ENCODE data around the gene ABHD12B. TPM values are rescaled to one million over a fixed set of nuclear protein-coding genes. Genes with fewer than 3 reads are reported as not detected.
"Not testable (repeated sequence)": the region's sequence is repeated elsewhere in the genome, so short reads cannot be mapped to it uniquely, and the experiment has no call there.

ABHD12B gene
- total RNA-seq, 2 donors from 2014 or later: not detected

GRCh38 chr14:50910495-50911420 lies 38.9 kb downstream of the ABHD12B start:
- H3K4me1 ChIP-seq (ENCODE audit: control insufficient read depth in 1 of 2, low read depth in 2 of 2): no peaks in the 10 kb centered on the region
- H3K9me3 ChIP-seq: no peaks in the 10 kb centered on the region
- H3K27me3 ChIP-seq (replicated peaks; ENCODE audit: insufficient read depth): no peaks in the 10 kb centered on the region
- peaks cover 41% of the 10 kb centered on the region for H3K36me3 ChIP-seq
- ATAC-seq (ENCODE audit: insufficient number of reproducible peaks, low FRiP score, low read depth) (no peak), DNase-seq (ENCODE audit: low spot score) (no peak)
- H3K27ac ChIP-seq: no peak overlapping the region
- H3K4me3 ChIP-seq: no peak overlapping the region
- no peak for TF ChIP-seq CTCF (IDR thresholded peaks at IDR 0.05)

GRCh38 chr14:50917449-50917848 lies 45.6 kb downstream of the ABHD12B start:
- Histone ChIP-seq H3K9me3 (no peaks in the 10 kb centered on the region), H3K4me1 (ENCODE audit: control insufficient read depth in 1 of 2, low read depth in 2 of 2) (peaks cover 0 to 5% of the 10 kb centered on the region in 2 donors), H3K36me3 (peaks cover 44% of the 10 kb centered on the region), H3K4me3 (no peak overlapping the region), H3K27ac (no peak overlapping the region), H3K27me3 (replicated peaks; ENCODE audit: insufficient read depth) (no peaks in the 10 kb centered on the region)
- no peak for TF ChIP-seq CTCF (IDR thresholded peaks at IDR 0.05)
- ATAC-seq (ENCODE audit: insufficient number of reproducible peaks, low FRiP score, low read depth): no peak
- no peak for DNase-seq (ENCODE audit: low spot score)

GRCh38 chr14:50919524-50919923 lies 47.7 kb downstream of the ABHD12B start:
- not testable (repeated sequence) for H3K27me3 ChIP-seq (replicated peaks; ENCODE audit: insufficient read depth); H3K27ac ChIP-seq; H3K4me1 ChIP-seq (ENCODE audit: control insufficient read depth in 1 of 2, low read depth in 2 of 2); H3K9me3 ChIP-seq; H3K4me3 ChIP-seq; ATAC-seq (ENCODE audit: insufficient number of reproducible peaks, low FRiP score, low read depth); DNase-seq (ENCODE audit: low spot score)
- H3K36me3 ChIP-seq: peaks cover 40% of the 10 kb centered on the region

GRCh38 chr14:50920482-50921230 lies 48.8 kb downstream of the ABHD12B start:
- H3K4me3 ChIP-seq: no peak overlapping the region
- H3K27ac ChIP-seq: no peak overlapping the region
- peaks cover 36% of the 10 kb centered on the region for H3K36me3 ChIP-seq
- no peaks in the 10 kb centered on the region for H3K27me3 ChIP-seq (replicated peaks; ENCODE audit: insufficient read depth)
- DNase-seq (ENCODE audit: low spot score) (no peak), ATAC-seq (ENCODE audit: insufficient number of reproducible peaks, low FRiP score, low read depth) (no peak)
- no peak for TF ChIP-seq CTCF (IDR thresholded peaks at IDR 0.05)
- no peaks in the 10 kb centered on the region for H3K9me3 ChIP-seq
- peaks cover 0 to 5% of the 10 kb centered on the region in 2 donors for H3K4me1 ChIP-seq (ENCODE audit: control insufficient read depth in 1 of 2, low read depth in 2 of 2)

GRCh38 chr14:50922803-50923202 lies 51.0 kb downstream of the ABHD12B start:
- Histone ChIP-seq H3K4me1 (ENCODE audit: control insufficient read depth in 1 of 2, low read depth in 2 of 2) (peaks cover 0 to 5% of the 10 kb centered on the region in 2 donors), H3K4me3 (no peak overlapping the region), H3K9me3 (no peaks in the 10 kb centered on the region), H3K27ac (no peak overlapping the region), H3K27me3 (replicated peaks; ENCODE audit: insufficient read depth) (no peaks in the 10 kb centered on the region), H3K36me3 (peaks cover 17% of the 10 kb centered on the region)
- no peak for TF ChIP-seq CTCF (IDR thresholded peaks at IDR 0.05)
- no peak for ATAC-seq (ENCODE audit: insufficient number of reproducible peaks, low FRiP score, low read depth)
- no peak for DNase-seq (ENCODE audit: low spot score)

Measured in thoracic aorta (tissue), 2 donors.